Prostate gland (tissue), 2 donors: ENCODE measurements around the gene PUS1. TPM values are rescaled to one million over a fixed set of nuclear protein-coding genes. Genes with fewer than 3 reads are reported as not detected.

ENCODE experiments used
- DNase-seq: peaks from one replicate; pipeline ENCODE4 v3.0.0-alpha.2; 2019; ENCODE audit warnings: low spot score
- H3K27ac ChIP-seq, 2 donors: fragments of 200-600 bp; sonication (generic); 2 replicates each; pipeline ENCODE4 v1.5.1; 2017 to 2019
- H3K27me3 ChIP-seq: fragments of 200-600 bp; sonication (generic); replicated peaks from 2 replicates; pipeline ENCODE4 v1.5.1; 2019; ENCODE audit not compliant: insufficient read depth
- H3K36me3 ChIP-seq, 2 donors: fragments of 200-600 bp; sonication (generic); 1 replicate in 1 of 2; 2 replicates in 1 of 2; pipeline versions ENCODE4 v1.5.1 to v1.8.1; 2017 to 2019
- H3K4me1 ChIP-seq: fragments of 200-600 bp; sonication (generic); replicated peaks from 2 replicates; pipeline ENCODE4 v1.5.1; 2019
- H3K4me3 ChIP-seq, 2 donors: fragments of 200-600 bp; sonication (generic); 2 replicates each; pipeline ENCODE4 v1.5.1; 2017 to 2019
- H3K9me3 ChIP-seq: fragments of 200-600 bp; sonication (generic); 2 replicates; pipeline ENCODE4 v1.5.1; 2017
- CTCF ChIP-seq, 4 experiments: fragments of 200-600 bp in 2 of 4; fragments of 450-650 bp in 2 of 4; sonication (generic) in 2 of 4; IDR thresholded peaks; 1 replicate in 3 of 4; 2 replicates in 1 of 4; pipeline ENCODE4 v1.5.1; 2016 to 2019; ENCODE audit warnings: antibody characterized with exemption in 4 of 4, mild to moderate bottlenecking in 2 of 4, moderate library complexity in 2 of 4
- POLR2A ChIP-seq: fragments of 450-650 bp; IDR thresholded peaks from one replicate; pipeline ENCODE4 v1.6.1; 2016; ENCODE audit warnings: antibody characterized with exemption, mild to moderate bottlenecking
- POLR2AphosphoS5 ChIP-seq: sonication (generic); formaldehyde crosslinking; IDR thresholded peaks from one replicate; pipeline ENCODE4 v1.6.1; 2017; ENCODE audit warnings: antibody characterized with exemption
- WGBS: methylation state at CpG from one replicate; pipeline ENCODE4 v1.1.5; 2018; 5-methylcytosine and 5-hydroxymethylcytosine counted together
- intact Hi-C: fragments of 100-400 bp; cut with DNase I; formaldehyde crosslinking; loops from one replicate; pipeline ENCODE4 v1.14.2; 2022
- total RNA-seq, 2 donors: library from RNA; depleted of rRNA; stranded (reverse); fragments of >200 nt; gene quantifications; one replicate each; pipeline ENCODE4 v1.1.0, GENCODE V29; 2016

The PUS1 gene
- total RNA-seq, 2 donors from 2014 or later, result 17.4 to 17.8 TPM

- Histone ChIP-seq H3K27me3 (no peaks in the 10 kb centered on the region), H3K4me1 (no peaks in the 10 kb centered on the region), H3K9me3 (no peaks in the 10 kb centered on the region), H3K4me3 (no peak overlapping the region), H3K36me3 (no peaks in the 10 kb centered on the region), H3K27ac (no peak overlapping the region)
- TF ChIP-seq POLR2A (no peak), CTCF (IDR thresholded peaks at IDR 0.05) (no peak), POLR2AphosphoS5 (no peak)
- intact Hi-C loops, result no loop called here
- no peak for DNase-seq
- 77% methylated on average over 26 of the region's 26 CpGs for WGBS
Observed at GRCh38 chr12:131892711-131893604, 36.1 kb upstream of the PUS1 start.

- no peak for TF ChIP-seq POLR2AphosphoS5
- no peak for TF ChIP-seq CTCF (IDR thresholded peaks at IDR 0.05)
- no peak for TF ChIP-seq POLR2A
- Histone ChIP-seq H3K4me3 (peak overlapping the region; percentile 62 to 78), H3K9me3 (no peaks in the 10 kb centered on the region), H3K27me3 (no peaks in the 10 kb centered on the region), H3K27ac (peak overlapping the region; percentile 99 to 100), H3K4me1 (no peaks in the 10 kb centered on the region), H3K36me3 (no peaks in the 10 kb centered on the region)
- 29% methylated on average over 18 of the region's 19 CpGs for WGBS
- intact Hi-C loops, result loop anchor here (1.0 kb wide), 1 partner anchor 36 kb away; the partner anchor contains the start of gene PUS1
- no peak for DNase-seq
Observed at GRCh38 chr12:131893605-131894312, 35.3 kb upstream of the PUS1 start.

- TF ChIP-seq CTCF (IDR thresholded peaks at IDR 0.05) (no peak), POLR2A (peak; percentile 97), POLR2AphosphoS5 (peak; percentile 84)
- Histone ChIP-seq H3K27me3 (no peaks in the 10 kb centered on the region), H3K4me1 (no peaks in the 10 kb centered on the region), H3K36me3 (no peaks in the 10 kb centered on the region), H3K4me3 (peak within 1 kb of the TSS; percentile 62 to 78), H3K27ac (peak within 1 kb of the TSS; percentile 99 to 100), H3K9me3 (no peaks in the 10 kb centered on the region)
- intact Hi-C loops, result loop anchor here (1.0 kb wide), 1 partner anchor 35 kb away; the partner anchor contains the start of gene PUS1
- peak; percentile 89 for DNase-seq
- WGBS, result 0% methylated on average over 43 of the region's 64 CpGs
Observed at GRCh38 chr12:131894313-131894860, 34.7 kb upstream of the PUS1 start, which contains the start of gene ULK1. ULK1 (plus strand) TSS chr12:131894622; CDS start chr12:131895002, 380 bp downstream.

GRCh38 chr12:131894981-131895639 is 34.0 kb upstream of the PUS1 start:
- no peaks in the 10 kb centered on the region for H3K36me3 ChIP-seq
- WGBS, result 3% methylated on average over 18 of the region's 54 CpGs
- H3K9me3 ChIP-seq, result no peaks in the 10 kb centered on the region
- no peaks in the 10 kb centered on the region for H3K4me1 ChIP-seq
- peak overlapping the region; percentile 99 to 100 for H3K27ac ChIP-seq
- intact Hi-C loops, result loop anchor here (1.0 kb wide), 1 partner anchor 34 kb away; the partner anchor contains the start of gene PUS1
- TF ChIP-seq CTCF (IDR thresholded peaks at IDR 0.05) (no peak), POLR2AphosphoS5 (no peak), POLR2A (no peak)
- no peaks in the 10 kb centered on the region for H3K27me3 ChIP-seq
- DNase-seq, result no peak
- peak overlapping the region; percentile 62 to 78 for H3K4me3 ChIP-seq
